IPS DF 4.7 (cell line): ENCODE results near the gene TM7SF2.
"Not testable (repeated sequence)": the region's sequence is repeated elsewhere in the genome, so short reads cannot be mapped to it uniquely, and the experiment has no call there.

Source experiments
- DNase-seq: peaks from one replicate; pipeline ENCODE4 v3.0.0-alpha.2; 2013; ENCODE audit warnings: low spot score; ENCODE audit errors: extremely low read depth

TM7SF2 gene

DNA sequence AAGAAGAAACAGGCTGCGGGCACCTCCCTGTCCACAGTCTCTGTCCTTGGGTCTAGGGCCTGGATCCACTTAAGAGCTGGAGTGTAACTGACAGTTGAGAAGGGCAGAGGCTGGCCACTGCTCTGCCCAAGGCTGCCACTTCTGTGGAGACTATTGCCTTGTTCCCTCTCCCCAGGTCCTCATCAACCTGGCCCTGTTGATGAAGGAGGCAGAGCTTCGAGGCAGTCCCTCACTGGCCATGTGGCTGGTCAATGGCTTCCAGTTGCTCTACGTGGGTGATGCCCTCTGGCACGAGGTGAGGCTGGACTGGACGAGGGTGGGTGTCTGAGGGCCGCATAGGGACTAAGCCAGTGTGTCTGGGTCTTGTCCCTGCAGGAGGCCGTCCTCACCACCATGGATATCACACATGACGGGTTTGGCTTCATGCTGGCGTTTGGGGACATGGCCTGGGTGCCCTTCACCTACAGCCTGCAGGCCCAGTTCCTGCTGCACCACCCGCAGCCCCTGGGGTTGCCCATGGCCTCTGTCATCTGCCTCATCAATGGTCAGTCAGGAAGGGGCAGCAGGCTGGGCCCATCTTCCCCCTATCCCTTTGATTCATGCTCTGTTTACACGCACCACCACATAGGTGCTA is 3.0 kb downstream of the TM7SF2 start:
- no peak for DNase-seq

DNA sequence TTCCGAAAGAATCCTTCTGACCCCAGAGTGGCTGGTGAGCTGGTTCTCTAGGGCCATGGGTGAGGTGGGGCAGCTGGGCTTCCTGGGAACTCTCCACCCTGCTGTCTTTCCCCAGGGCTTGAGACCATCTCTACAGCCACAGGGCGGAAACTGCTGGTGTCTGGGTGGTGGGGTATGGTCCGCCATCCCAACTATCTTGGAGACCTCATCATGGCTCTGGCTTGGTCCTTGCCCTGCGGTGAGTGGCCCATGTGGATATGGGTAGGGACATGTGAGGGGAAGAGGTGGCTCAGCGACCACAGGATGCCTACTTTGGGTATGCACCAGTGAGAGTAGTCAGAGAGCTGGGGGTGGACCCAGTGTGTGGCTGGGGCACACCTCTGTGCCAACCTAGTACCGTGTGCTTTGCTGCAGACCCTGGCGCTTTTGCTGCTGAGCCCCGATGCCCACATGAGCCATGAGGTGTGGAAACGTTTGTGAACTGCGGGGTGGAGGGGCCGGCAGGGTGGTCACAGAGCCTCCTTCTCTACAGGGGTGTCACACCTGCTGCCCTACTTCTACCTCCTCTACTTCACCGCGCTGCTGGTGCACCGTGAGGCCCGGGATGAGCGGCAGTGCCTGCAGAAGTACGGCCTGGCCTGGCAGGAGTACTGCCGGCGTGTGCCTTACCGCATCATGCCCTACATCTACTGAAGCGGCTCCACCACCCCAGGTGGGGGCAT is 3.9 kb downstream of the TM7SF2 start:
- no peak for DNase-seq

DNA sequence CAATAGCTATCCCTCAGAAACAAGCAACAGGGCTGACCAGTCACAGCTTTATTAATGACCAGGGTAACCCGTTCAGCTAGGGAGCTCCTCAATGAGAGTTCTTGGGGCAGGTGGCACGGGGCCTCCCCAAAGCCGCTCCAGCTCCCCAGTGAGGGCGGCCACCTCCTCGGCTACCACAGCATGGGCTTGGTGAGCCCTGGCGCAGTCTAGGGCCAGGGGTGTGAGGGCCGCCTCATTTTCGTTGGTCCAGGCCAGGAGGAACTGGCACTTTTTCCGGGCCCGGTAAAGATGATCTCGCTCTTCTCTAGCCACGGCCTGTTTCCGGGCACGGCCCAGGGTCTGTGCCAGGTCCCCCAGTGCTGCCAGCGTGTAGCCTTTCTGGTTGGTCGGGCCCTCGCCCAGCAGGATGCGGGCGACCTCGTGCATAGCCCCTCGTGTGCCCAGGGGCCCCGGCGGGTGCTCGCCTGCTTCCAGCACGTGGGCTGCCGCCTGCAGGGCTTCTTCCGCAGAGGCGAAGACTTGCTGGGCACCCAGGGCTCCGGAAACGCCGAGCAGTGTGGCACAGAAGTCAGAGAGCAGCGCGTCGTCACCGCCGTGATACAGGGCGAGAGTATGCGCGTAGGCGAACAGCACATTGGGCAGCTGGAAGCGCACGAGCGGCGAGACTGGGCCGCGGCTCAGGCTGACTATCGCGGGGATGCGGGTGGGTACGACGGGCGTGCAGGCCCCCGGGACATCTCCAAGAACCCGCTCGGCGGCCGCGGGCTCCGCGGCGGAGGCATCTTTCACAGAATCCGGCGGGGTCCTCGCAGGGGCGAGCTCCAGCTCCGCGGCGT is 4.9 kb downstream of the TM7SF2 start:
- DNase-seq, result no peak

DNA sequence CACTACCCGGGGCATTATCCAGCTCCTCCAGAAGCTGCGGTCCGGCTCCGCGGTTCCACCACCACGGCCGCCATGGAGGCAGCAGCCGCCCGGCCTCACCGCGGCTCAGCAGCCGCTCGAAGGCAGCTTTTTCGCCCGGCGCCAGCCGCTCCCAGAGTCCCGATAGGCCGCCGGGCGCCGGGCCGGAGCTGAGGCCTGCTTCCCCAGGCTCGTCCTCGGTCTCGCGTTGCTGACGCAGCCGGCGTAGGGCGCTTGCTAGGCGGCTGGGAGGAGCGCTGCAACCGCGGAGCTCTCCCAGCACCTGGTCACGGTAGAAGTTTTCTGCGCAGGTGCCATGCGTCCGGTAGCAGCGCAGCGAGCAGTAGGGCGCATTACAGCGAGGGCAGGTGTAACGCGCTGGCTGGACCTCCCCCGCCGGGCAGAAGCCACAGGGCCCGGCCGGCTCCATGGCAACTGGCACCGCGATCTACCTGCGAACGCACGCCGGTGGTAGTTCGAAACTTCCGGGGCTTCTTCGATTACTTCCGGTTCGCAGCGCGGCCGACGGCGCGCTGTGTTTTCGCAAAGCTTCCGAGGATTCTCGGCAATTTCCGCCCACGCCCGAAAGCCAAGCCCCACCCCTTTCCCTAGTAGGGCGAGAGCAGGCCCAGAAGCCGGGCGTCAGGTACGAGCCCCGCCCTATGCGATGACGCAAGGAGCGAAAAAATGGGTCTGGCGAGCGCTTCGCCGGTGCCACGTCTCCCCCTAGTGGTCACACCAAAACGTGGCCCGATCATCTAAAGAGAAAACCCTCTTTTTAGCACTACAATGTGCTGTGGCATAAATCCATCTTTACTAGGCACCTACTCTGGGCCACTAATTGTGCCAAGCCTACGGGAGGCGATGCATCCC is 5.8 kb downstream of the TM7SF2 start, which contains the start of gene ZNHIT2:
Gene ZNHIT2 (minus strand): TSS at position 496 of the 891 bp plus-strand sequence. CDS start 48 bp downstream, at position 448.
- no peak for DNase-seq

DNA sequence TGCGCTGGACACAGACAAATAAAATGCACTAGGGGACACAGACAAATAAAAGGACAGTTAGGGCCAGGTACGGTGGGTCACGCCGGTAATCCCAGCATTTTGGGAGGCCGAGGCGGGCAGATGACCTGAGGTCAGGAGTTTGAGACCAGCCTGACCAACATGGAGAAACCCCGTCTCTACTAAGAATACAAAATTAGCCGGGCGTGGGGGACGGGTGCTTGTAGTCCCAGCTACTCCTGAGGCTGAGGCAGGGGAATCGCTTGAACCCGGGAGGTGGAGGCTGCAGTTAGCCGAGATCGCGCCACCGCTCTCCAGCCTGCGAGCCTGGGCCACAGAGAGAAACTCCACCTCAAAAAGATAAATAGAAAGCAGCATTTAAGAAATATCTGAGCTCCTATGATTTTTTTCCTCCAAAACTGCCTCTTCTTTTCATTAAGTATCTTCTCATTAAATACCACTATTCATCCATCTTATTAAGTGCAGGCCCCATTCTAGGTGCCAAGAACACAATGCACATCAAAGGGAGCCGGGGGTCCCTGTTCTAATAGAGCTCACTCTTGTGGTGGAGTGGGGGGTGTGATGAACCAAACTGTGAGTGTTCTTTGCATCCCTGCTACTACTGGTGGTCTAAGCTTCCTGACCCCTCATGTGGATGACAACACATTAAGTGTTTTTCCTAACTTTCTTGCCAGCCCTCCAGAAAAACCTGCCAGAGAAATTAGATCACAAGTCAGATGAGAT is 6.6 kb downstream of the TM7SF2 start:
- no peak for DNase-seq

DNA sequence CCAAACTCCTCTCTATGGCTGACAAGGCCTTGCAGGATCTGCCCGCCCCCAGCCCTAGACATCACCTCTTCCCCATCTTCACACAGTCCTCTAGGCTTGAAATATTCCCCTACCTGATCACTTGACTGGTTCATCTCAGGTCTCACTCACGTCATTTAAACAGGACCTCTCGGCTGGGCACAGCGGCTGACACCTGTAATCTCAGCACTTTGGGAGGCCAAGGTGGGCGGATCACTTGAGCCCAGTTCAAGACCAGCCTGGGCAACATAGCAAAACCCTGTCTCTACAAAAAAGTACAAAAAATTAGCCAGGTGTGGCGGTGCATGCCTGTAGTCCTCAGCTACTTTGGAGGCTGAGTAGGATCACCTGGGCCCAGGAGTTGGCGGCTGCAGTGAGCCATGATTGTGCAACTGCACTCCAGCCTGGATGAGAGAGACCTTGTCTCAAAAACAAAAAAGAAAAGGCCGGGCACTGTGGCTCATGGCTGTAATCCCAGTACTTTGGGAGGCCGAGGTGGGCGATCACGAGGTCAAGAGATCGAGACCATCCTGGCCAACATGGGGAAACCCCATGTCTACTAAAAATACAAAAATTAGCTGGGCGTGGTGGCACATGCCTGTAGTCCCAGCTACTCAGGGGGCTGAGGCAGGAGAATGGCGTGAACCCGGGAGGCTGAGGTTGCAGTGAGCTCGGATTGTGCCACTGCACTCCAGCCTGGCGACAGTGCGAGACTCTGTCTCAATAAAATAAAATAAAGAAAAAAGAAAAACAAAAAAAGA is 7.4 kb downstream of the TM7SF2 start:
- not testable (repeated sequence) for DNase-seq

DNA sequence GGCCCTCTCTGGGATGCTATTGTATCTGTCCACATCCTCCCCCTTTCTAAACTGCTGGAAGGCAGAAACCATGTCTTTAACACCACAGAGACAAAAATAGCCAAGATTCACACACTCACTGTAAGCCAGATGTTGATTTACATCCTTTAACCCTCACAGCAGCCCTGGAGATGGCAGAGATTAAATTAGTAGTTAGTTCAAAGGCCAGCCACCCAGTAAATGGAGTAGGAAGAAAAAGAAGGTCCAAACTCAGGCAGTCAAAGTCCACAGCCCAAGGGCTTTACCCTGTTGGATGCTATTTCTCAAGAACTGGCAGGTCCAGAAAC is 8.0 kb downstream of the TM7SF2 start:
- no peak for DNase-seq

DNA sequence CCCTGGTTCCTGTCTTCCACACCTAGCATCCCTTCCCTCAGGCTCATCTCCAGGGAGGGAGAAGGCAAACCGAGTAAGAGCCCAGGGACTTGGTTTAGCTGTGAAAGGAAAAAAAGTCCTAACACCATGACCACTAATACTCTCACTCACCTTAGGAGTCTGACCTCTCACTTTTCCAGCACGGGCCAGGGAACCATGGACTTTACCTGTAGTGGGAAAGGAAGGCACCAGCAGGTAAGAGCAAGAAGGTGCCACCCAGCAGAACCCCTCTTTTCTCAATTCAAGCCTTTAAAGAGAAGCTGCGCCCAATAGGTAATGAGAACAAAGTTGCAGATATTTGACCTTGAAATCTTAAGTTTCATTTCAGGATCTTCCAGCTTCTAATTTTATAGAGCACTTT is 9.2 kb downstream of the TM7SF2 start:
- no peak for DNase-seq

DNA sequence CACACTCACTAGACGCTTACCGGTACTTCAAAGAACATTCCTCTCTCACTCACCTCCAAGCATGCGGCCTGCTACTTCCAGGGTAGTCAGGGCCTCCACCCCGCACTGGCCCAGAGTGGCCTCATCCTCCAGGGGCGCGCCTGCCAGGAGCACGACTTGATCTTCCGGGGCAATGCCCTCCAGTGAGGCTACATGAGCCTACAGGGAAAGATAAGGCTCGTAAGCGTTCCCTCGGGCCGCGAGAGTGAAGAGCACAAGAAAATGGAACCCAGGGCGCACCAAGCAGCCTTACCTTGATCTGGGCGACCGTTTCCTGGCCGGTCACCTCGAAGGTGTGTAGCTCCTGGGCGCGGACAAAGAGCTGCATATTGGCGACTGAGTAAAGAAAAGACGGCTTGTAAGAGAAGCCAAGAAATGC is 9.8 kb downstream of the TM7SF2 start:
- no peak for DNase-seq

DNA sequence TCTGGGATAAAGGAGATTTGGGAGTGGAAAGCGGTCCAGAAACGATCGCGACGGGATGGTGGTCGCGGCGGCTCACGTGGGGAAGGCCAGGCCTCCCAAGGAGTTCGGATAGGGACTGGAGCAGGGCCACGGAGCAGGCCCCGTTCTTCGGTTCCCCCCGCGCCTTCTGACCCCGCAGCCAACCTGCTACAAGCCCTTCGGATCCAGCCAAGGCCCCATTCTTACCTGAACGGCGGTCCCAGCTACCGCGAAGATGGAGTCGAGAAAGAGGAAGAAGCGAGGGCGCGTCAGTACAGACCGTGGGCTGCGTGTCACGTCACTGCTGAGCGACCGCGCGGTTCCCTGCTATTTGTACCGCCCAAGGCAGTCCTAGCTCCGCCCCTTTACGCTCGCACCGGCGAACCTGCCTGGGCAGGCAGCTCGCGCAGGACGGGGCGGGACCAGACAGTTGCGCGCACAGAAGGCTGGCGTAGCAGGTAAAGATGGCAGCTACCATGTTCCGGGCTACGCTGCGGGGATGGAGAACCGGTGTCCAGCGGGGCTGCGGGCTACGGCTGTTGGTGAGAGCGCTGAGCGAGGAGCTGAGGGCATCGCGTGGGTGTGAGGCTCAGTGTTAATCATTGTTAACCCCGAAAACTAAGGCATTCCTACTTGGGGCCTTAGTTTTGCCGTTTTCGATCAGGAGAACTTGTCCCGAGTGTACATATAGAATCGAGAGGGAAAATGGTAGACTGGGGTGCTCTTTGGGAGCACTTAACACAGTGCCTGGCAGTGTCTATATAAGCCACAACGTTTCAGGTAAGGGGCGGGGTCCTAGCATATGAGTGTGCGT is 10.4 kb downstream of the TM7SF2 start, which contains the start of the genes FAU and MRPL49:
Gene FAU (minus strand): TSS at position 270 of the 832 bp plus-strand sequence. CDS start 321 bp downstream, outside the sequence.
Gene MRPL49 (plus strand): TSS at position 457 of the 832 bp plus-strand sequence. CDS start 26 bp downstream, at position 483.
- no peak for DNase-seq

DNA sequence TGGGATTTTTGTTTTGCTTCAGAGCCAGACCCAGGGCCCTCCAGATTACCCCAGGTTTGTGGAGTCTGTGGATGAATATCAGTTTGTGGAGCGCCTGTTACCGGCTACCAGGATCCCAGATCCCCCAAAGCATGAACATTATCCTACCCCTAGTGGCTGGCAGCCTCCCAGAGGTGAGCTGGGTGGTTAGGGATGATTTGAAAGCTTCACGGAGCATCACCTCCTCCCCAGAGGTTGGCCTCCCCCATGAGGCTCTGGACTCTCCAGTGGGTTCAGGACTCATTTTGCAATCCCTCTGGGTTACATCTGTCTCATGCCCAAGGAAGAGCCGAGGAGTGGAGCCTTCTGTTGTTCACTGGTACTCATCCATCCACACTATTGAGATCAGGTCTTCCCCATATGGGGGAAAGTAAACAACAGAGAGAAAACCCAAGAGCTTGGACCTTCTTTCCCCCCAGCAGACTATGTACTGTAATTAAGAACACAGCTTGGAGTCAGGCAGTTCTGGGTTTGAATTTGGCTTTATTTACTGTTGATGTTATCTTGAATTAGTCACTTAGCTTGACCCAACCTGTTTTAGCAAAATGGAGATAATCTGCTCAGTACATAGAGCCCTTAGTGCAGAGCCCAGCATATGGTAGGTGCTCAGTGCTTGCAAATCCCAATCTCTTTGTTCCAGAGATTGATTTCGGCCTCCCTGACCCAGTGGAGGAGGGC is 13.0 kb downstream of the TM7SF2 start:
- no peak for DNase-seq

DNA sequence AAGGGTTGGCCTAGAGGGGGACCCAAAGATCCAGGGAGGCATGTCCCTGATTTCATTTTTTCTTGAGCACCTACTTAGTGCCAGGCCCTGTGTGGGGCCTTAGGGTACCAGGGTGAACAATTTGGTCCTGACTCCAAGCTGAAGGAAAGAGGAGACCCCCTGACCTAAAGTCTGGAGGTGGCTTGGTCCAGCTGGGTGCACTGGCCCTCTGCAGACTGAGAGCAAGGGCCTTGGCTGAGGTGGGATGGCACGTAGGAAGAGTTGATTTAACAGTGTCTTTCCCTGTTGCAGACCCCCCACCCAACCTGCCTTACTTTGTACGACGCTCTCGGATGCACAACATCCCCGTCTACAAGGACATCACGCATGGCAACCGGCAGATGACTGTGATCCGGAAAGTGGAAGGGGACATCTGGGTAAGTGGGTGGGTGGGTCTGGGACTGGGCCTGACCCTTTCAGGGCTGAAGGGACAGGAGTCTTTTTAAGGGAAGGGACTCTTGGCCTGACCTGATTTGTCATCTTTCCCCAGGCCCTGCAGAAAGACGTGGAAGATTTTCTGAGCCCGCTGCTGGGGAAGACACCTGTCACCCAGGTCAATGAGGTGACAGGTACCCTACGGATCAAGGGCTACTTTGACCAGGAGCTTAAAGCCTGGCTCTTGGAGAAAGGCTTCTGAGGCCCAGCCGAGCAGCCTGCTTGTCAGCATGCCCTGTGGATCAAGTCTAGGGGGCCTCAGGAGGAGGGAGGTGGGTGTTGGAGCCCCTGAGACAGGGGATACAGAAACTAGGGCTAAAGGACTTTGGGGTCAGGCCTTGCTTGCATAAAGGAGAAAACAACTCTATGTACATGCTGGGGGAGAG is 13.8 kb downstream of the TM7SF2 start:
- no peak for DNase-seq

DNA sequence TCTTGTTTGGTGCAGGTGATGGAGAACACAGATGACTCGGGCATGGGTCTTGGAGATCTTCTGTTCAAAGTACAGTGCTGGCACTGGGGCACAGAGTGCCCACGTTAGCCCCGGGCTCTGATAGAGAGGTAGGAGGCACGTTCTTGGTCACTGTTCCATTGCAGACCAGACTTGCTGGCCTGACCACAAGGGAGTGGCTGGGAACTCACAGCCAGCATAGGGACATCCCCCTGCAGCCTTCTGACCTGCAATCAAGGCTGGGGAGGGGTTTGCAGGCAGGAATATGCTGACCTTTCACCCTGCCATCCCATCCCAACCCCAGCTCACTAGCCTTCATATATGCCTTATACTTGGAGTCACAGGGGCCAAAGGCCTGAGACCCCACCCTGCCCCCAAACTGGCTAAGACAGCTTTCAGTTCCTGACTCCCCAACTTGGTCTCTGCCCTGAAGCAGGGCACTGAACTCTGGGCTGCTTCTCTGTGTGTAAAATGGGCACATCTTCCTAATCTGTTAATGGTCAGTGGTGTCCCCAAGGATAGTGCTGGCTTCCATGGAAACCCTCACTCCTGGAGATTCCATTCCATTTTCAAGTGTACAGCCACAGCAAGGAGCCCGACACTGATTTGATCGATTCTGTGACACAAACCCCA is 15.1 kb downstream of the TM7SF2 start:
- no peak for DNase-seq

DNA sequence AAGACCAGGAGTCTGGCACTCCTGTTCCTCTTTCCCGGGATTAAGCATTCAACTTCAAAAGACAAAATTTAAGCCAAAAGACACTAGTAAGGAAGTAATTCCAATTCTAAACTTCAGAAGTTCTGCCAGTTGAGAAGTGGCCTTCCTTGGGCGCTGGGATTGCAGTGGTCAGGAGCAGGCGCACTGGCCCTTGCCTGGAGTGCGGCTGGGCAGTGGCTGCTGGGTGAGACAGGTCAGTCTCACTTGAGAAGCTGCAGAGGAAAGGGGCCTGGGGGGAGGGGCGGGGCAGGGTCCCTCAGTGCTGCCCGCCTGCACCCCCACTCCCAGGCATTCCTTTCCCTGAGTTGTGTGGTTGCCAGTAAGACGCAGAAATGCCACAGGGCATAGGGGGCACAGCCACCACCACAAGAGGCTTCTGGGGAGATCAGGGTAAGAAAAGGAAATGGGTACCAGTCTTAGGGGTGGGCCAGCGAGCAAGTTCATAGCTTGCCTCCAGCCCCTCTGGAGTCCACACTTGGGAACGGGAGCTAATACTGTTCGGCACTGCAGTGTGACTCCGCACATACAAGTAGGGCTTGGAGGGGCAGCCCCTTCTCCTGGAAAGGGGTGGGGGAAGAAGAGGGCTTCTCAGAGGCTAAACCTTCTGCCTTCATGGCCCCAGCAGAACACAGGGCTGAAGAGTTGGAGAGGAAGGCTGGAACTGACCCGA is 16.0 kb downstream of the TM7SF2 start:
- DNase-seq, result no peak

DNA sequence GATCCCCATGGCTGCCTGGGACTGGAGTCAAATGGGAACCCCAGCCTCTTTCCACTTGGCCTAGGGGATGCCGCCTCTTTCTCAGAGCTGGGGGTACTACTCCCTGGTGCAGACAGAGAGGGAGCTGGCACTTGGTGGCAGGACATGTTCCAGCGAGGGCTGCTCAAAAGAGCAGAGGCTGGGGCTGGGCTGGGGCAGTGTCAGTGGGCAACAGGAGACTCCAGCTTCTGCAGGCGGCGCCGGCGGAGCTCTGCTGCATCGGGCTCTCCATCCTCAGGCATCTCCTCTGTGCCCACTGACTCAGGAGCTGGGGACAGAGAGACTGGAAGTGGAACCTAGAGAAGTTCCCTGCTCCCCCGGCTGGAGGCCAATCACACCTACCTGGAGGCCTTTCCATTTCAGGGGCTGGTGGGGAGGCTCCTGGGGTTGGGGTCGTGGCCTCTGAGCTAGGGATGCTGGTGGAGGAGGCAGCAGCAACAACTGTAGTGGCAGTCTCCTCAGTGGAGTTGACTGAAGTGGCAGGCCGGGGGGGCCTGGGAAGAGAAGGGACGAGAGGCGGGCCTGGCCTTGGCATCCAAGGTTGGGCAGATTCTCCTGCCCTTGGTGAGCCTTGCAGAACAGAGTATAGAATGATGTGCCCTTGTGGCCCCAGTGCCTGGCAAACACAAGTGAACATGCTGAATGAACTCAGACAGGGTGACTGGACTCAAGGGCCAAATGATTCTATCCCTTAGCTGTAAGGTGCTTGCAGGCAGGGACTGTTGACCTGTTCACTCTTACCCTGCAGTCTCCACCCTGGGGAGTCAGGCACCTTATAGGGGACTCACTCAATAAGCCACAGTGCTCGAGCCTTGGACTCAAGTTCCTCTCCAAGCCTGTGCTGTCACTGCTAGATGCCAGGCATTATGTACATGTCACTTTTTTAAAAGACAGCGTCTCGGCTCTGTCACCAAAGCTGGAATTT is 16.8 kb downstream of the TM7SF2 start:
- no peak for DNase-seq
